Measurements from ENCODE around the gene GPR156. TPM values are rescaled to one million over a fixed set of nuclear protein-coding genes. Genes with fewer than 3 reads are reported as not detected.

GPR156 gene
- total RNA-seq, 2 donors from 2014 or later, result 1.1 to 1.2 TPM

DNA sequence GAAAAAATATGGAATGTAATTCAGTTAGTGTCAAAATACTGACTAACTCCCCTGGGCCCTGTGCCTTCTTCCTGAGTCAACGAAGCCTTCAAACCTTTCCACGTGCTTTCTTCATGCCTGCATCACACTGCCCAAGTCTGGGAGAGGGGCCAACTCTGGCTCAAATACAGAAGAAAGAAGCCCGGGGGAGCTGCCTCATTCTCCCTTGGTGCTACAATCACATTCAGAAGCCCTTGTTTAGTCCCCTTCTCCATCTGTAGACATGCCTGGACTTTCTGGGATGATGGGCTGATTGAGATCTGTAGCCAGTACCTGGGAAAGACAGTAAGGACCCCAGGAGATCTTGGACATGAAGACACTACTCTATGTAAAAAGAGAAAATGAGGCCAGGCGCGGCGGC lies 113.0 kb downstream of the GPR156 start:
- H3K4me3 ChIP-seq (ENCODE audit: low read length), result no peak overlapping the region
- no peaks in the 10 kb centered on the region for H3K4me1 ChIP-seq (ENCODE audit: control insufficient read depth, insufficient read depth, low read length)
- no peaks in the 10 kb centered on the region for H3K9me3 ChIP-seq (ENCODE audit: control insufficient read depth, low read length)
- H3K27ac ChIP-seq (ENCODE audit: low read depth, low read length), result no peak overlapping the region
- no peak overlapping the region for H3K9ac ChIP-seq (ENCODE audit: extremely low read depth, low read length, poor library complexity, severe bottlenecking)
- DNase-seq, result no peak
- Mint-ChIP-seq H3K27ac (no peak overlapping the region), H3K36me3 (ENCODE audit: low read depth) (no peaks in the 10 kb centered on the region), H3K27me3 (ENCODE audit: insufficient read depth) (peaks cover 4% of the 10 kb centered on the region), H3K4me1 (peaks cover 10% of the 10 kb centered on the region), H3K4me3 (no peak overlapping the region), H3K9me3 (no peaks in the 10 kb centered on the region)
- TF ChIP-seq, protein P1, sequence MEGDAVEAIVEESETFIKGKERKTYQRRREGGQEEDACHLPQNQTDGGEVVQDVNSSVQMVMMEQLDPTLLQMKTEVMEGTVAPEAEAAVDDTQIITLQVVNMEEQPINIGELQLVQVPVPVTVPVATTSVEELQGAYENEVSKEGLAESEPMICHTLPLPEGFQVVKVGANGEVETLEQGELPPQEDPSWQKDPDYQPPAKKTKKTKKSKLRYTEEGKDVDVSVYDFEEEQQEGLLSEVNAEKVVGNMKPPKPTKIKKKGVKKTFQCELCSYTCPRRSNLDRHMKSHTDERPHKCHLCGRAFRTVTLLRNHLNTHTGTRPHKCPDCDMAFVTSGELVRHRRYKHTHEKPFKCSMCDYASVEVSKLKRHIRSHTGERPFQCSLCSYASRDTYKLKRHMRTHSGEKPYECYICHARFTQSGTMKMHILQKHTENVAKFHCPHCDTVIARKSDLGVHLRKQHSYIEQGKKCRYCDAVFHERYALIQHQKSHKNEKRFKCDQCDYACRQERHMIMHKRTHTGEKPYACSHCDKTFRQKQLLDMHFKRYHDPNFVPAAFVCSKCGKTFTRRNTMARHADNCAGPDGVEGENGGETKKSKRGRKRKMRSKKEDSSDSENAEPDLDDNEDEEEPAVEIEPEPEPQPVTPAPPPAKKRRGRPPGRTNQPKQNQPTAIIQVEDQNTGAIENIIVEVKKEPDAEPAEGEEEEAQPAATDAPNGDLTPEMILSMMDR (conservative IDR thresholded peaks at IDR 0.05), result no peak
- WGBS, 2 experiments (ENCODE audit: insufficient coverage in 1 of 2, insufficient read length in 1 of 2), result 75 to 77% methylated on average over 4 to 6 of the region's 6 CpGs
- H3K36me3 ChIP-seq (ENCODE audit: control insufficient read depth, insufficient read depth, low read length), result no peaks in the 10 kb centered on the region
- H3K27me3 ChIP-seq (ENCODE audit: control insufficient read depth, insufficient read depth, low read length, poor library complexity, severe bottlenecking), result no peaks in the 10 kb centered on the region

DNA sequence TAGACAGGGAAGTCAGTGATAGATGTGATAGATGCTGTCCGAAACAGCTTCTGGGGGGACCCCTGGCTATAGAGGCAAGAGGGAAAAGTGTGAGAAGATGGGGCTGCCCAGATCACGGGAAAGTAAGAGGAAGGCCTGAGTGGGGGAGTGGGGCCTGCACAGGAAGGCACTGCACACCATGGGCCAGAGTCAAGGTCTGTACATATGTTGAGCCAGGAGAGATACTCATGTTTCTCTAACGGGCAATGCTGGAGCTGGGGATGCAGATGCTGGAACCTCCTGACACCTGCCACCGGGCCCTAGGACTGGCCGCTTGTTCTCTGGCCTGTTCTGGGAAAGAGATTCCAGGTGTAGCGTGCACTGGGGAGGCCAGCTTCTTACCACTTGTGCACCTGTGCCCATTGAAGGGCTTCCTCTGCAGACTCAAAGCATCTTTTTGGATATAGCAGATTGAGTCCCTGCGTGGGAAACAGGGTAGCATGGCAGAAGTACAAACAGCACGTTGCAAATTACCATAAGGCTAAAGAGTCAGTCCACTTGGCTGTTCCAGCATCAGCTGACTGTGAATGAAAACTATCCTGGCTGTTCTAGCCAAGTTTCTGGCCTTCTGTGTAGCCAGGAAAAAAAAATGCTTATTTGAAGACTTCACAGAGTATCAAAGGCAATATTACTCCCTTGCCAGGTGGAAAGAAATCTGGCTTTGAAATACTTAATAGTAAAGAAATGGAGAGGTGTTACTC lies 113.7 kb downstream of the GPR156 start:
- Histone ChIP-seq H3K9me3 (ENCODE audit: control insufficient read depth, low read length) (no peaks in the 10 kb centered on the region), H3K4me1 (ENCODE audit: control insufficient read depth, insufficient read depth, low read length) (no peaks in the 10 kb centered on the region), H3K9ac (ENCODE audit: extremely low read depth, low read length, poor library complexity, severe bottlenecking) (no peak overlapping the region), H3K27ac (ENCODE audit: low read depth, low read length) (no peak overlapping the region), H3K4me3 (ENCODE audit: low read length) (no peak overlapping the region), H3K36me3 (ENCODE audit: control insufficient read depth, insufficient read depth, low read length) (no peaks in the 10 kb centered on the region), H3K27me3 (ENCODE audit: control insufficient read depth, insufficient read depth, low read length, poor library complexity, severe bottlenecking) (no peaks in the 10 kb centered on the region)
- no peaks in the 10 kb centered on the region for H3K9me3 Mint-ChIP-seq
- DNase-seq, result no peak
- TF ChIP-seq, protein P1 (conservative IDR thresholded peaks at IDR 0.05), result no peak
- WGBS, 2 experiments (ENCODE audit: insufficient coverage in 1 of 2, insufficient read length in 1 of 2), result 91 to 95% methylated on average over 7 to 8 of the region's 8 CpGs
- H3K36me3 Mint-ChIP-seq (ENCODE audit: low read depth), result no peaks in the 10 kb centered on the region
- H3K4me1 Mint-ChIP-seq, result peaks cover 6% of the 10 kb centered on the region
- no peak overlapping the region for H3K27ac Mint-ChIP-seq
- no peak overlapping the region for H3K4me3 Mint-ChIP-seq
- peaks cover 4% of the 10 kb centered on the region for H3K27me3 Mint-ChIP-seq (ENCODE audit: insufficient read depth)

DNA sequence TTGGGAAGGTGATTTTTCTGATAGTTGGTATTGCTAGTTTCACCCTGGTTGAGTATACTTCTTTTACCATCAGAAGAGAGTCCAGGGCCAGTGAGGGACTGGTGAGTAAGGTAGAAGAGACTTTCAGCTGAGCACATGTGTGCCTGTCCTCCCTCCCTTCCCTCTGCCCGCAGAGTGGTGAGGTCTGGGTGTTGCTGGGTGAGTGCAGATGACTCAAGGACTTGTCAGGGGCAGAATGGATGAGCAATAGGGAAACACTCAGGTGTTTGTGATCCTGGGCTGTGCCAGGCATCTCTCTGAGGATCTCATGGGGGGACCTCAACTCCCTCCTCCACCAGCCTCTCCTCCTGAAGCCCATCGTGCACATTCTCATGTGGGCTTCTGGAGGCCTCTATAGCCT lies 114.8 kb downstream of the GPR156 start:
- H3K9me3 ChIP-seq (ENCODE audit: control insufficient read depth, low read length), result no peaks in the 10 kb centered on the region
- H3K36me3 ChIP-seq (ENCODE audit: control insufficient read depth, insufficient read depth, low read length), result no peaks in the 10 kb centered on the region
- DNase-seq, result no peak
- peaks cover 3% of the 10 kb centered on the region for H3K4me1 Mint-ChIP-seq
- H3K27ac ChIP-seq (ENCODE audit: low read depth, low read length), result no peak overlapping the region
- H3K9ac ChIP-seq (ENCODE audit: extremely low read depth, low read length, poor library complexity, severe bottlenecking), result no peak overlapping the region
- H3K4me1 ChIP-seq (ENCODE audit: control insufficient read depth, insufficient read depth, low read length), result no peaks in the 10 kb centered on the region
- H3K27ac Mint-ChIP-seq, result no peak overlapping the region
- TF ChIP-seq, protein P1 (conservative IDR thresholded peaks at IDR 0.05), result no peak
- H3K4me3 ChIP-seq (ENCODE audit: low read length), result no peak overlapping the region
- no peaks in the 10 kb centered on the region for H3K9me3 Mint-ChIP-seq
- H3K4me3 Mint-ChIP-seq, result no peak overlapping the region
- H3K27me3 ChIP-seq (ENCODE audit: control insufficient read depth, insufficient read depth, low read length, poor library complexity, severe bottlenecking), result no peaks in the 10 kb centered on the region
- H3K27me3 Mint-ChIP-seq (ENCODE audit: insufficient read depth), result peaks cover 4% of the 10 kb centered on the region
- H3K36me3 Mint-ChIP-seq (ENCODE audit: low read depth), result no peaks in the 10 kb centered on the region
- 95% methylated on average over 1 of the region's 2 CpGs; no CpG with 5 or more reads in 1 of the 2 experiments for WGBS, 2 experiments (ENCODE audit: insufficient coverage in 1 of 2, insufficient read length in 1 of 2)

All from endodermal cell (in vitro differentiated cells).